Measurements from ENCODE around the gene VSTM2L.

- no peak for TF ChIP-seq EZH2 (IDR thresholded peaks at IDR 0.05)
- TF ChIP-seq EZH2phosphoT487 (IDR thresholded peaks at IDR 0.05) = no peak
Measured at GRCh38 chr20:37941332-37941731, 38.4 kb downstream of the VSTM2L start.
